IMR-90 (cell line): ENCODE results near the gene MAPK8IP3. TPM values are rescaled to one million over a fixed set of nuclear protein-coding genes. Genes with fewer than 3 reads are reported as not detected.

Source experiments
- ATAC-seq: fragments of 200-7000 bp; cut with Tn5 transposase; 2 replicates; pipeline ENCODE4 v1.9.1; 2020; ENCODE audit warnings: low read depth, mild to moderate bottlenecking, moderate library complexity
- BruUV-seq: library from RNA; stranded (reverse); fragments of 400-500 nt; replicated peaks from 2 replicates; lab custom pipeline; 2021; lab: Mats Ljungman, UMichigan
- CTCF ChIA-PET: fragments of 300-600 bp; formaldehyde crosslinking; extraction: SDS; loops from one replicate; lab custom pipeline; 2021; ENCODE audit warnings: antibody characterized with exemption; lab: Yijun Ruan, JAX
- POLR2A ChIA-PET: fragments of 300-600 bp; sonication (Branson Sonifier 250); formaldehyde crosslinking; loops from one replicate; lab custom pipeline; 2022; ENCODE audit warnings: antibody characterized with exemption; ENCODE audit not compliant: unreplicated experiment; lab: Charles Lee
- DNase-seq: peaks from one replicate; pipeline ENCODE4 v3.0.0; 2013
- H2AFZ ChIP-seq: replicated peaks from 2 replicates; pipeline ENCODE3; 2013; ENCODE audit warnings: low read length, mild to moderate bottlenecking; ENCODE audit not compliant: poor library complexity
- H2AK5ac ChIP-seq: 2 replicates; pipeline ENCODE4 v1.6.1; 2013; ENCODE audit warnings: low read depth, low read length, inconsistent platforms
- H2AK9ac ChIP-seq: replicated peaks from 2 replicates; pipeline ENCODE3; 2013; ENCODE audit warnings: mild to moderate bottlenecking, low read depth, low read length, moderate library complexity; ENCODE audit not compliant: poor library complexity
- H2BK120ac ChIP-seq: 2 replicates; pipeline ENCODE4 v1.6.1; 2013; ENCODE audit warnings: low read depth, low read length, inconsistent platforms
- H2BK15ac ChIP-seq: 3 replicates; pipeline ENCODE4 v1.6.1; 2013; ENCODE audit warnings: low read depth, low read length, inconsistent platforms
- H2BK20ac ChIP-seq: 2 replicates; pipeline ENCODE4 v1.6.1; 2013; ENCODE audit warnings: low read depth, mild to moderate bottlenecking, inconsistent platforms, low read length, moderate library complexity
- H2BK5ac ChIP-seq: 2 replicates; pipeline ENCODE4 v1.6.1; 2013; ENCODE audit warnings: mild to moderate bottlenecking, low read depth, low read length, inconsistent platforms; ENCODE audit not compliant: poor library complexity, severe bottlenecking
- H3K14ac ChIP-seq: replicated peaks from 2 replicates; pipeline ENCODE4 v1.6.1; 2013; ENCODE audit warnings: low read depth, low read length, inconsistent platforms
- H3K18ac ChIP-seq: 2 replicates; pipeline ENCODE4 v1.6.1; 2013; ENCODE audit warnings: low read depth, low read length, control low read depth
- H3K23ac ChIP-seq: 2 replicates; pipeline ENCODE4 v1.6.1; 2013; ENCODE audit warnings: low read depth, low read length, inconsistent platforms
- H3K27ac ChIP-seq: 2 replicates; pipeline ENCODE4 v1.5.1; 2013; ENCODE audit warnings: mild to moderate bottlenecking, control low read depth, low read length; ENCODE audit not compliant: insufficient read depth
- H3K27me3 ChIP-seq: 2 replicates; pipeline ENCODE4 v1.6.1; 2013; ENCODE audit warnings: low read length; ENCODE audit not compliant: control insufficient read depth, insufficient read depth
- H3K36me3 ChIP-seq: 2 replicates; pipeline ENCODE4 v1.6.1; 2013; ENCODE audit warnings: low read length, mixed read lengths; ENCODE audit not compliant: control insufficient read depth, insufficient read depth
- H3K4ac ChIP-seq: 2 replicates; pipeline ENCODE4 v1.6.1; 2013; ENCODE audit warnings: low read depth, low read length, inconsistent platforms
- H3K4me1 ChIP-seq: 2 replicates; pipeline ENCODE4 v1.6.1; 2013; ENCODE audit warnings: low read length, mixed read lengths; ENCODE audit not compliant: control insufficient read depth, insufficient read depth
- H3K4me2 ChIP-seq: 2 replicates; pipeline ENCODE4 v1.6.1; 2013; ENCODE audit warnings: low read depth, mild to moderate bottlenecking, control low read depth, low read length, moderate library complexity
- H3K4me3 ChIP-seq: 2 replicates; pipeline ENCODE4 v1.5.1; 2013; ENCODE audit warnings: low read depth, mild to moderate bottlenecking, control low read depth, low read length, moderate library complexity; ENCODE audit not compliant: insufficient read depth
- H3K56ac ChIP-seq: 2 replicates; pipeline ENCODE4 v1.6.1; 2013; ENCODE audit warnings: low read length, inconsistent platforms; ENCODE audit not compliant: insufficient read depth; ENCODE audit errors: extremely low read depth
- H3K79me1 ChIP-seq, 2 experiments: 2 replicates each; pipeline ENCODE4 v1.6.1; 2013; ENCODE audit warnings: low read length in 2 of 2, inconsistent platforms in 1 of 2, low read depth in 1 of 2
- H3K9ac ChIP-seq: 2 replicates; pipeline ENCODE4 v1.6.1; 2013; ENCODE audit warnings: low read depth, low read length, control low read depth
- H3K9me1 ChIP-seq: 2 replicates; pipeline ENCODE4 v1.6.1; 2013; ENCODE audit warnings: low read length, inconsistent platforms; ENCODE audit not compliant: insufficient read depth
- H3K9me3 ChIP-seq: 2 replicates; pipeline ENCODE4 v1.6.1; 2013; ENCODE audit warnings: low read length; ENCODE audit not compliant: control insufficient read depth, insufficient read depth
- H4K20me1 ChIP-seq: 2 replicates; pipeline ENCODE4 v1.6.1; 2013; ENCODE audit warnings: low read length, inconsistent platforms; ENCODE audit not compliant: insufficient read depth
- H4K5ac ChIP-seq: 2 replicates; pipeline ENCODE4 v1.6.1; 2013; ENCODE audit warnings: mild to moderate bottlenecking, low read depth, low read length, control low read depth
- H4K8ac ChIP-seq, 2 experiments: 2 replicates each; pipeline ENCODE4 v1.6.1; 2013; ENCODE audit warnings: low read depth in 2 of 2, low read length in 2 of 2, control low read depth in 1 of 2, inconsistent platforms in 1 of 2
- H4K91ac ChIP-seq: 2 replicates; pipeline ENCODE4 v1.6.1; 2013; ENCODE audit warnings: low read depth, low read length, inconsistent platforms; ENCODE audit not compliant: insufficient read depth
- BHLHE40 ChIP-seq: fragments of 150-350 bp; IDR thresholded peaks from 2 replicates; pipeline ENCODE4 v1.6.1; 2016; ENCODE audit warnings: mild to moderate bottlenecking, low read depth, low read length
- CEBPB ChIP-seq: IDR thresholded peaks from 2 replicates; pipeline ENCODE4 v1.6.1; 2012; ENCODE audit warnings: low read depth, low read length, improper control_type of control experiment
- CHD1 ChIP-seq: IDR thresholded peaks from 2 replicates; pipeline ENCODE4 v1.6.1; 2012; ENCODE audit warnings: low read depth, low read length, improper control_type of control experiment
- FOS ChIP-seq: fragments of 150-350 bp; IDR thresholded peaks from 2 replicates; pipeline ENCODE4 v1.6.1; 2016; ENCODE audit warnings: low read depth, low read length
- MAFK ChIP-seq: IDR thresholded peaks from 2 replicates; pipeline ENCODE4 v1.6.1; 2012; ENCODE audit warnings: low read depth, low read length, improper control_type of control experiment
- MAZ ChIP-seq: IDR thresholded peaks from 2 replicates; pipeline ENCODE4 v1.6.1; 2012; ENCODE audit warnings: low read depth, mild to moderate bottlenecking, low read length, improper control_type of control experiment, moderate library complexity, borderline replicate concordance
- MXI1 ChIP-seq: IDR thresholded peaks from 2 replicates; pipeline ENCODE4 v1.6.1; 2012; ENCODE audit warnings: low read depth, mild to moderate bottlenecking, low read length, moderate library complexity, borderline replicate concordance
- NFE2L2 ChIP-seq: fragments of 150-350 bp; IDR thresholded peaks from 2 replicates; pipeline ENCODE4 v1.6.1; 2016; ENCODE audit warnings: low read depth, mild to moderate bottlenecking, low read length
- POLR2A ChIP-seq: IDR thresholded peaks from 2 replicates; pipeline ENCODE4 v1.6.1; 2012; ENCODE audit warnings: mild to moderate bottlenecking, low read depth, low read length
- RAD21 ChIP-seq: IDR thresholded peaks from 2 replicates; pipeline ENCODE4 v1.6.1; 2012; ENCODE audit warnings: low read length, improper control_type of control experiment
- RCOR1 ChIP-seq: IDR thresholded peaks from 2 replicates; pipeline ENCODE4 v1.6.1; 2012; ENCODE audit warnings: mild to moderate bottlenecking, low read length, improper control_type of control experiment; ENCODE audit not compliant: insufficient replicate concordance
- RFX5 ChIP-seq: IDR thresholded peaks from 2 replicates; pipeline ENCODE4 v1.8.0; 2012; ENCODE audit warnings: low read depth, mild to moderate bottlenecking, low read length, moderate library complexity
- SMC3 ChIP-seq: fragments of 150-350 bp; IDR thresholded peaks from 2 replicates; pipeline ENCODE4 v1.6.1; 2016; ENCODE audit warnings: low read depth, mild to moderate bottlenecking, antibody characterized with exemption, low read length, moderate library complexity
- WGBS, 2 experiments: methylation state at CpG; one replicate each; pipeline versions ENCODE4 v1.1.5 to v1.1.7; 2013; ENCODE audit warnings: missing lambda C conversion rate in 2 of 2; ENCODE audit not compliant: insufficient read length in 1 of 2; ENCODE audit errors: extremely low coverage in 2 of 2; 5-methylcytosine and 5-hydroxymethylcytosine counted together
- dilution Hi-C: fragments of 300-500 bp; cut with HindIII; formaldehyde crosslinking; loops from one replicate; pipeline ENCODE4 v1.14.3; 2018; ENCODE audit warnings: low sequenced_read_pairs; ENCODE audit not compliant: unreplicated experiment
- in situ Hi-C: fragments of 300-500 bp; cut with MboI; formaldehyde crosslinking; loops from 3 replicates; pipeline ENCODE4 v1.14.3; 2019; ENCODE audit warnings: low sequenced_read_pairs, inconsistent platforms, mixed read lengths
- intact Hi-C: fragments of 100-400 bp; cut with micrococcal nuclease; formaldehyde crosslinking; loops from 2 replicates; pipeline ENCODE4 v1.10.0; 2022
- polyA plus RNA-seq, 3 experiments: library from polyadenylated mRNA; depleted of rRNA; stranded (reverse); fragments of >200 nt; gene quantifications; 2 replicates each; pipeline ENCODE4 v1.2.3, GENCODE V29; 2012; ENCODE audit warnings: low replicate concordance in 1 of 3
- total RNA-seq: library from RNA; depleted of rRNA; stranded (reverse); fragments of >200 nt; gene quantifications from 2 replicates; pipeline ENCODE4 v1.2.3, GENCODE V29; 2012
- TF ChIP-seq, protein P1 (sequence below): fragments of 150-350 bp; IDR thresholded peaks from 2 replicates; pipeline ENCODE4 v1.6.1; 2017; ENCODE audit warnings: mild to moderate bottlenecking, antibody characterized with exemption, low read length, low read depth
- TF ChIP-seq, protein P2 (sequence below): conservative IDR thresholded peaks from 2 replicates; pipeline ENCODE4 v1.5.1; 2012; ENCODE audit warnings: mild to moderate bottlenecking, low read depth, low read length, improper control_type of control experiment
- TF ChIP-seq, protein P3 (sequence below): fragments of 150-350 bp; IDR thresholded peaks from 2 replicates; pipeline ENCODE4 v1.6.1; 2016; ENCODE audit warnings: low read depth, mild to moderate bottlenecking, low read length, moderate library complexity, borderline replicate concordance

MAPK8IP3 gene
- total and polyA plus RNA-seq, 2 of the 4 experiments (the other 2 are of a cell fraction) = 17.0 to 69.1 TPM

DNA sequence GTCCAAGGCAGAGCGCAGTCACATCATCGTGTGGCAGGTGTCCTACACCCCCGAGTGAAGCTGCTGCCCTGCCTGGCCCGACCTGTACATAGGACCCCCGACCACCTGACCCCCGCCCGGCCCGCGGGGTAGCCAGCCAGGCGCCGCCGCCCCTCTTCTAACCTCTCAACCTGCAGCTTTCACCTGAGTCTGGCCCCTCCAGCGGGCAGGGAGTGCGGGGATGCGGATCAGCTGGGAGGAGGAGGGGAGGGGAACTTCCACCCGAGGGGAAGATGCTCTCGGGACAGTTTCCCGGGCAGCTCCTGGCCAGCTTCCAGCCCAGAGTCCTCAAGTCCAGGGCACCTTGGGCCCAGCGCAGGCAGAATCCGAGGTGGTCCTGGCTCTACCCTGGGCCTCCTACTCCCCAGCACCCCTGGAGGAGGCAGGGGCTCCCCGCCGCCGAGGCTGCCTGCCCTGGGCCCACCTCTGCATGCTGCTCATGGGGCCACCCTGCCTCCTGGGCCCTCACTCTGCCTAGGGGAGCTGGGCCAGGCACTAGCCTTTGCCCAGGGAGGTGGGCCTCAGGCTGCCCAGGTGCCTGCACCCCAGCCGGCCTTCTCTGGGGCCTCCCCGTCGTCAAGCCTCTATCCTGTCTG is 62.9 kb downstream of the MAPK8IP3 start:
- Histone ChIP-seq H4K8ac (no peak overlapping the region), H3K79me1 (peaks cover 7 to 32% of the 10 kb centered on the region in 2 experiments; a peak in 3 of 4 replicates), H3K27ac (no peak overlapping the region), H3K14ac (no peak overlapping the region), H3K9me3 (no peaks in the 10 kb centered on the region), H2BK120ac (no peak overlapping the region), H3K9me1 (no peaks in the 10 kb centered on the region), H4K5ac (no peak overlapping the region), H3K4me3 (no peak overlapping the region), H3K36me3 (peaks cover 54% of the 10 kb centered on the region), H3K27me3 (no peaks in the 10 kb centered on the region), H3K18ac (no peak overlapping the region), H4K20me1 (peaks cover 25% of the 10 kb centered on the region), H4K91ac (no peak overlapping the region), H2AK9ac (no peak overlapping the region), H3K4me2 (no peak overlapping the region), H2BK5ac (no peak overlapping the region), H3K23ac (no peak overlapping the region), H3K9ac (no peak overlapping the region), H3K4me1 (peaks cover 5% of the 10 kb centered on the region), H2BK15ac (no peak overlapping the region), H3K56ac (no peak overlapping the region), H2AFZ (no peak overlapping the region), H3K4ac (no peak overlapping the region), H2AK5ac (no peak overlapping the region), H2BK20ac (no peak overlapping the region)
- 88% methylated on average over 6 of the region's 26 CpGs; no CpG with 5 or more reads in 1 of the 2 experiments for WGBS, 2 experiments
- in situ Hi-C loops (no loop called here), intact Hi-C loops (no loop called here), dilution Hi-C loops (no loop called here)
- ChIA-PET POLR2A (no interaction called here), CTCF (no interaction called here)
- TF ChIP-seq, protein P1, sequence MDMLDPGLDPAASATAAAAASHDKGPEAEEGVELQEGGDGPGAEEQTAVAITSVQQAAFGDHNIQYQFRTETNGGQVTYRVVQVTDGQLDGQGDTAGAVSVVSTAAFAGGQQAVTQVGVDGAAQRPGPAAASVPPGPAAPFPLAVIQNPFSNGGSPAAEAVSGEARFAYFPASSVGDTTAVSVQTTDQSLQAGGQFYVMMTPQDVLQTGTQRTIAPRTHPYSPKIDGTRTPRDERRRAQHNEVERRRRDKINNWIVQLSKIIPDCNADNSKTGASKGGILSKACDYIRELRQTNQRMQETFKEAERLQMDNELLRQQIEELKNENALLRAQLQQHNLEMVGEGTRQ = no peak
- TF ChIP-seq MAFK = no peak
- TF ChIP-seq RCOR1 = no peak
- TF ChIP-seq SMC3 = no peak
- no peak for TF ChIP-seq CHD1
- no peak for TF ChIP-seq NFE2L2
- TF ChIP-seq, protein P2, sequence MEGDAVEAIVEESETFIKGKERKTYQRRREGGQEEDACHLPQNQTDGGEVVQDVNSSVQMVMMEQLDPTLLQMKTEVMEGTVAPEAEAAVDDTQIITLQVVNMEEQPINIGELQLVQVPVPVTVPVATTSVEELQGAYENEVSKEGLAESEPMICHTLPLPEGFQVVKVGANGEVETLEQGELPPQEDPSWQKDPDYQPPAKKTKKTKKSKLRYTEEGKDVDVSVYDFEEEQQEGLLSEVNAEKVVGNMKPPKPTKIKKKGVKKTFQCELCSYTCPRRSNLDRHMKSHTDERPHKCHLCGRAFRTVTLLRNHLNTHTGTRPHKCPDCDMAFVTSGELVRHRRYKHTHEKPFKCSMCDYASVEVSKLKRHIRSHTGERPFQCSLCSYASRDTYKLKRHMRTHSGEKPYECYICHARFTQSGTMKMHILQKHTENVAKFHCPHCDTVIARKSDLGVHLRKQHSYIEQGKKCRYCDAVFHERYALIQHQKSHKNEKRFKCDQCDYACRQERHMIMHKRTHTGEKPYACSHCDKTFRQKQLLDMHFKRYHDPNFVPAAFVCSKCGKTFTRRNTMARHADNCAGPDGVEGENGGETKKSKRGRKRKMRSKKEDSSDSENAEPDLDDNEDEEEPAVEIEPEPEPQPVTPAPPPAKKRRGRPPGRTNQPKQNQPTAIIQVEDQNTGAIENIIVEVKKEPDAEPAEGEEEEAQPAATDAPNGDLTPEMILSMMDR = no peak
- no peak for TF ChIP-seq BHLHE40
- TF ChIP-seq POLR2A = no peak
- no peak for TF ChIP-seq MAZ
- TF ChIP-seq FOS = no peak
- TF ChIP-seq, protein P3, sequence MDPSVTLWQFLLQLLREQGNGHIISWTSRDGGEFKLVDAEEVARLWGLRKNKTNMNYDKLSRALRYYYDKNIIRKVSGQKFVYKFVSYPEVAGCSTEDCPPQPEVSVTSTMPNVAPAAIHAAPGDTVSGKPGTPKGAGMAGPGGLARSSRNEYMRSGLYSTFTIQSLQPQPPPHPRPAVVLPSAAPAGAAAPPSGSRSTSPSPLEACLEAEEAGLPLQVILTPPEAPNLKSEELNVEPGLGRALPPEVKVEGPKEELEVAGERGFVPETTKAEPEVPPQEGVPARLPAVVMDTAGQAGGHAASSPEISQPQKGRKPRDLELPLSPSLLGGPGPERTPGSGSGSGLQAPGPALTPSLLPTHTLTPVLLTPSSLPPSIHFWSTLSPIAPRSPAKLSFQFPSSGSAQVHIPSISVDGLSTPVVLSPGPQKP = no peak
- TF ChIP-seq RFX5 = no peak
- no peak for TF ChIP-seq RAD21
- TF ChIP-seq CEBPB = no peak
- no peak for TF ChIP-seq MXI1
- DNase-seq (no peak), ATAC-seq (no peak)
- BruUV-seq = TSS peak; percentile 57
